Measurements from ENCODE around the gene PPOX. TPM values are rescaled to one million over a fixed set of nuclear protein-coding genes. Genes with fewer than 3 reads are reported as not detected.
A peak's percentile ranks its signal among the peaks of the same experiment; 100 is the strongest.

The PPOX gene
- total RNA-seq, 1 donor from 2014 or later, result 23.3 TPM

DNA sequence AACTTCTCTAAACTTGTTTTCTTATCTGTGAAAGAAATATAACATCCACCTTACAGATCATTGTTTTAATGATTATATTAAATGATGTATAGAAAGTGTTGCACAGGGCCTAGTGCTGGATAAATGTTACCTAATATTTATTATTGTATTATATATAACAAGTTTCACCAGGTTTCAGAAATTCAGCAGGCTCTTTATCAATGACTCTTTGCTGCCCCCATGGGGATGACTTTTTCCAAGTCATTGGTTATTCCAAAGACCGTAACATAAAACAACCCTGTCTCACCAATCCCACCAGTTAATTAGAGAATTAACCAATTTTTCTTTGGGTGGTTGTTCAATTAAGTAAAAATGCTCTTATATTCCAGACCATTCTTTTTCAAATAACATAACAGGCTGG is 26.5 kb upstream of the PPOX start:
- intact Hi-C loops (cut with DNase I), result no loop called here
- ATAC-seq, result peak; percentile 56
- Histone ChIP-seq H3K36me3 (no peaks in the 10 kb centered on the region), H3K4me1 (peaks cover 13% of the 10 kb centered on the region), H3K27ac (no peak overlapping the region), H3K4me3 (no peak overlapping the region), H3K9me3 (no peaks in the 10 kb centered on the region), H3K27me3 (no peaks in the 10 kb centered on the region)
- TF ChIP-seq, protein P1, sequence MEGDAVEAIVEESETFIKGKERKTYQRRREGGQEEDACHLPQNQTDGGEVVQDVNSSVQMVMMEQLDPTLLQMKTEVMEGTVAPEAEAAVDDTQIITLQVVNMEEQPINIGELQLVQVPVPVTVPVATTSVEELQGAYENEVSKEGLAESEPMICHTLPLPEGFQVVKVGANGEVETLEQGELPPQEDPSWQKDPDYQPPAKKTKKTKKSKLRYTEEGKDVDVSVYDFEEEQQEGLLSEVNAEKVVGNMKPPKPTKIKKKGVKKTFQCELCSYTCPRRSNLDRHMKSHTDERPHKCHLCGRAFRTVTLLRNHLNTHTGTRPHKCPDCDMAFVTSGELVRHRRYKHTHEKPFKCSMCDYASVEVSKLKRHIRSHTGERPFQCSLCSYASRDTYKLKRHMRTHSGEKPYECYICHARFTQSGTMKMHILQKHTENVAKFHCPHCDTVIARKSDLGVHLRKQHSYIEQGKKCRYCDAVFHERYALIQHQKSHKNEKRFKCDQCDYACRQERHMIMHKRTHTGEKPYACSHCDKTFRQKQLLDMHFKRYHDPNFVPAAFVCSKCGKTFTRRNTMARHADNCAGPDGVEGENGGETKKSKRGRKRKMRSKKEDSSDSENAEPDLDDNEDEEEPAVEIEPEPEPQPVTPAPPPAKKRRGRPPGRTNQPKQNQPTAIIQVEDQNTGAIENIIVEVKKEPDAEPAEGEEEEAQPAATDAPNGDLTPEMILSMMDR (IDR thresholded peaks at IDR 0.05), result peak; percentile 58
- no peak for DNase-seq

DNA sequence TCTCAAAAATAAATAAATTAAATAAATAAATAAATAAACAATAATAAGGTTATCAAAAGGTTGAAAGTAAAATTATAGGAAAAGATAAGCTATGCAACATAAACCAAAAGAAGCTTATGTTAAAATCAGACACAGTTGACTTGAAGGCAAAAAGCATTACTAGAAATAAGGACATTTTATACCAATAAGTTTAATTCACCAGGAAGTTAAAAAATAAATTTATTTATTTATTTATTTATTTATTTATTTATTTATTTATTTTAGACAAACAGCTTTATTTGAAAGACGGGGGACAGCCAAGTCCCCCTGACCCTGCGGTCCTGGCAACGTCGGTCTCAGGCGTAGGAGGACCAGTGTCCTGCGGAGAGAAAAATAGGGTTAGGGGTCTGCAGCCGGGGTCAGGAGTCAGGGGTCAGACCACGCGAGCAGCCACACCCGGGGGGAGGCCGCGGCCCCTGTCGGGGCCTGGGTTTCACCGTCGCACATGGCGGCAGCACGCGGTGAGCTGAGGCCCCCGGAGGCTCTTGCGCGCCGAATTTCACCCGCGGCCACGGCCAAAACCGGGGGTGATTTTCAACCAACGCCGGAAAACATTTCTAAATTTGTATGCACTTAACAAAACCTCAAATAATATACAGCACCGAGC is 25.3 kb upstream of the PPOX start:
- Histone ChIP-seq H3K9me3 (no peaks in the 10 kb centered on the region), H3K27ac (no peak overlapping the region), H3K4me1 (peaks cover 12% of the 10 kb centered on the region), H3K27me3 (no peaks in the 10 kb centered on the region), H3K36me3 (no peaks in the 10 kb centered on the region), H3K4me3 (no peak overlapping the region)
- intact Hi-C loops (cut with DNase I), result no loop called here
- TF ChIP-seq, protein P1 (IDR thresholded peaks at IDR 0.05), result no peak
- ATAC-seq, result no peak
- no peak for DNase-seq

DNA sequence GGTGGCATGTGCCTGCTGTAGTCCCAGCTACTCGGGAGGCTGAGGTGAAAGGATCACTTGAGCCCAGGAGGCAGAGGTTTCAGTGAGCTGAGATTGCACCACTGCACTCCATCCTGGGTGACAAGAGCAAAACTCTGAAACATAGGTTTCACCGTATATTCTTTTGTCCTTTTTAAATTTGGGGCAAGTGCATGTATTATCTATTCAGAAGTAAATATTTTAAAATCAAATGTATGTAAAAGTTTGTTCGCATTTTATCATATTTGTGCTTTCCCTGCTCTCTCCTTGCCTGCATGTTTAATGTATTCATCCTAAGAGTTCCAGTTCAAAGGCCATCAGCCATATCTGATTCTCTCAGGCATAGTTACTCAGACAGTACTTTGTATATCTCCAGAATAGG is 20.4 kb upstream of the PPOX start:
- TF ChIP-seq, protein P1 (IDR thresholded peaks at IDR 0.05), result no peak
- Histone ChIP-seq H3K36me3 (no peaks in the 10 kb centered on the region), H3K4me3 (no peak overlapping the region), H3K27ac (no peak overlapping the region), H3K9me3 (no peaks in the 10 kb centered on the region), H3K27me3 (no peaks in the 10 kb centered on the region), H3K4me1 (no peaks in the 10 kb centered on the region)
- DNase-seq, result no peak
- no peak for ATAC-seq
- intact Hi-C loops (cut with DNase I), result no loop called here

DNA sequence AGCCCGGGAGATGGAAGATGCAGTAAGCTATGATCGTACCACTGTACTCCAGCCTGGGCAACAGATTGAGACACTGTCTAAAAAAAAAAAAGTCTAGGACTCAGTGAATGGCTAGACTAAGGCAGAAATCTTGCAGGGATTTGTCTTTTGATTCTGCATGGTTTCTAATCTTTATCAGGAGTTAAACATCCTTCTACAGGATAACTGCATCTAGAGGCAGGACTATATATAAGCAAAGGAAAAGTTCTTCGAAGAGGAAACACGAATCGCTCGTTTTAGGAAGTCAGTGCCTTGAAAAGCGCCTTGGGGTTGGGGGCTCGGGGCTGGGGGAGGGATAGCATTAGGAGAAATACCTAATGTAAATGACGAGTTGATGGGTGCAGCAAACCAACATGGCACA is 13.1 kb upstream of the PPOX start:
- DNase-seq (no peak), ATAC-seq (no peak)
- Histone ChIP-seq H3K9me3 (no peaks in the 10 kb centered on the region), H3K4me1 (peaks cover 14% of the 10 kb centered on the region), H3K4me3 (peak overlapping the region; percentile 92), H3K27me3 (no peaks in the 10 kb centered on the region), H3K27ac (peak overlapping the region; percentile 98), H3K36me3 (peaks cover 6% of the 10 kb centered on the region)
- intact Hi-C loops (cut with DNase I), result no loop called here
- TF ChIP-seq, protein P1 (IDR thresholded peaks at IDR 0.05), result no peak

DNA sequence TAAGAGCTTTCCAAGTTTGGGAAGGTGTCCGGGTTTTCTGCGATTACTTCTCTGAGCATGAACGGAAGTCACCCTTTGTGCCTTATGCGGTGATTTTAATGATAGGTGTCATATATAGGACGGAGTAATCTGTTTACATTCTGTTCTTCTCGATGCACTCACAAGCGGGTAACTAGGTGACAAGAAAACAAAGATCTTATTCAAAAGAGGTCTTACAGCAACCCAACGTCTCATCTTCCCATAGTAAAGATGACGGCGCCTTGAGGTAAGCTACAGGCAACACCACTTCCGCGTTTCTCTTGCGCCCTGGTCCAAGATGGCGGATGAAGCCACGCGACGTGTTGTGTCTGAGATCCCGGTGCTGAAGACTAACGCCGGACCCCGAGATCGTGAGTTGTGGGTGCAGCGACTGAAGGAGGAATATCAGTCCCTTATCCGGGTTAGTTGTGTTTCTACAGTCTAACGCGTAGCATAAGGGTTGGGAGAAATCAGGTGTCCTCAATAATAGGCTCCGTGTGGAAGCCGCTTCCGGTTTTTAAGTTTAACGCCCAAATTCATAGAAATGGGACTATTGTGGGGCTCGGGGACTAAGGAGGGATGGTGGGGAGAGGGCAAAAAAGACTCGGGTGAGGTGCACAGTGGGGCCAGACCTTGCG is 12.4 kb upstream of the PPOX start, which contains the start of gene UFC1:
Gene UFC1, plus strand, starts transcription at position 297 of the 656 bp plus-strand sequence. Its CDS starts 20 bp downstream, at position 317.
- Histone ChIP-seq H3K4me1 (peaks cover 16% of the 10 kb centered on the region), H3K27ac (peak within 1 kb of the TSS; percentile 98), H3K27me3 (no peaks in the 10 kb centered on the region), H3K9me3 (no peaks in the 10 kb centered on the region), H3K36me3 (peaks cover 6% of the 10 kb centered on the region), H3K4me3 (peak within 1 kb of the TSS; percentile 92)
- TF ChIP-seq, protein P1 (IDR thresholded peaks at IDR 0.05), result no peak
- ATAC-seq (peak; percentile 97), DNase-seq (peak; percentile 88)
- intact Hi-C loops (cut with DNase I), result no loop called here
